NCI-H1417 (cell line): ENCODE data around the gene ARF1.

Experiments
- DNase-seq, 3 experiments: peaks; one replicate each; lab custom pipeline; 2025; lab: John Stamatoyannopoulos, UW

Gene ARF1

DNA sequence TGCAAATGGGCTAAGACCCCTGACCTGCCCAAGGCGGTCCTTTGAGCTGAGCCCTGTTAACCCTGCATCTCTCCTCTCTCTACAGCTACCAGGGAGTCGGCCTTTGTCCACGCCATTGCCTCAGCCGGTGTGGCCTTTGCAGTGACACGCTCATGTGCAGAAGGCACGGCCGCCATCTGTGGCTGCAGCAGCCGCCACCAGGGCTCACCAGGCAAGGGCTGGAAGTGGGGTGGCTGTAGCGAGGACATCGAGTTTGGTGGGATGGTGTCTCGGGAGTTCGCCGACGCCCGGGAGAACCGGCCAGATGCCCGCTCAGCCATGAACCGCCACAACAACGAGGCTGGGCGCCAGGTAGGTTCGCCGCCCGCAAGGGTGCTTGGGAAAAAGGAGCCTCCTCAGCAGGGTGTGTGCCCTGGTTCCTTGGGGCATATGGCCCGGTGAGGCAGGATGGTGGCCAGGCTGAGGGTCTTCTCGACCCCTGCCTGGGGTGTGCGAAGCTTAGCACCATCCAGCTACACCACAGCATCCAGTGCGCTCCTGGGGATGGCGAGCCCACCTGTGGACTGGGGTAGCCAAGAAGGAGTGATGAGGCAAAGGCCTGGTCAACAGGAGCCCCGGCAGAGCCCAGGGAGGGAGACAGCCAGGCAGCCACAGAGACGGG is 31.8 kb upstream of the ARF1 start:
- no peak for DNase-seq

DNA sequence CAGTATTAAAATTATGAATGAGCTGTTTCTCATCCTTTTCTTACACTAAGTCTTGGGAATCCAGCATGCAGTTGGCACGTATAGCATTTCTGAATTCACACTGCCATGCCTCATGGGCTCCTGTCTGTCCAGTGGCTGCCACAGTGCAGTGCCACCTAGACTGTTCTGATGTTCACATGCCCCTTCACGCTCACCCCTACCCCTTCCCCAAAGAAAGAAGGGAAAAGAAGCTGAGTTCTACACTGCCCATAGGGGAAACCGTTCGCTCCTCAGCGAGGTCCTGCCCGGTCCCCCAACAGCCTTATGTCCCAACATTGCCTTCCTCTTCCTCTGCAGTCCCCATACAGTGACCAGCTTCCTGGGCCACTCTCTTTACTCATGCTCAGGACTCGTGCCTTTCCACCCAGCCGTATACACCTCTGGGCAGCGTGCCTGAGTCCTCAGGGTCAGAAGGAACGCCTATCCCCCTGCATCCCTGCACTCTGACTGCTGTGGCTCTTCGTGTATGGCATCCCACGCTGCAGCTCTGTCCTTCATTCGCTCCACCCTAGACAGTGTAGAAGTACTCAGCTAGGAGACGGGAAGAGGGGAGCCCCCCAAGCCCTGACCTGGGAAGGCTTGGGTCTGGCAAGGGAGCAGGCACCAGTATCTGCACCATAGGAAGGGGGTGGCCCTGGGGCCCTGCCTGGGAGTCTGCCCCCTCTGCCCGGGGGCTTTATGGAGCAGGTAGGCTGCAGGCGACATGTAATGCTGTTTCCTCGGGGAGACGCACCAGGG is 24.1 kb upstream of the ARF1 start:
- no peak for DNase-seq

GRCh38 chr1:228058949-228059633 is 23.4 kb upstream of the ARF1 start:
- peak in 1 of 3 experiments; percentile 69 for DNase-seq

GRCh38 chr1:228059634-228060457 is 22.7 kb upstream of the ARF1 start:
- peak in 2 of 3 experiments; percentile 9 to 86 for DNase-seq

- no peak for DNase-seq
Measured at GRCh38 chr1:228060458-228061190, 21.9 kb upstream of the ARF1 start.

GRCh38 chr1:228061411-228062084 is 21.0 kb upstream of the ARF1 start:
- no peak for DNase-seq

GRCh38 chr1:228062085-228062791 is 20.3 kb upstream of the ARF1 start:
- DNase-seq, result no peak

DNA sequence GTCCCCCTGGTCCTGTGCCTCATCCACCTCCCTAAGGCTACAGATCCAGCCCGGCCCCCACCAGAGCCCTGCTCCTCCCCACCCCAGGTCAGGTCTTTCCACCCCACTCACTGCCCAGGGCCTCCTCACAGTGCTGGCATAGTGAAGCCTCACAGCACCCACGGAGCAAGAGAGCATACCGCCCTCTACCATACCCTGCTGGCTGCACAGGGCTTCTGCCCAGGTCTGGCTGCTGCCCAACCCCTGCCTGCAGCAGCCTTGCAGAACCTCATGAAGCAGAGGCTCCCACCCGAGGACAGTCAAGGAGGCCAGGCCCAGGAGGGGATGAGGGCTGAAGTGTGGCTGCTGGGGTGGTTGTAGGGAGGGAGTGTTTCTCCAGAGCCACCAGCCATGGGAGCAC is 19.7 kb upstream of the ARF1 start:
- no peak for DNase-seq

GRCh38 chr1:228063251-228064191 is 19.0 kb upstream of the ARF1 start:
- no peak for DNase-seq

DNA sequence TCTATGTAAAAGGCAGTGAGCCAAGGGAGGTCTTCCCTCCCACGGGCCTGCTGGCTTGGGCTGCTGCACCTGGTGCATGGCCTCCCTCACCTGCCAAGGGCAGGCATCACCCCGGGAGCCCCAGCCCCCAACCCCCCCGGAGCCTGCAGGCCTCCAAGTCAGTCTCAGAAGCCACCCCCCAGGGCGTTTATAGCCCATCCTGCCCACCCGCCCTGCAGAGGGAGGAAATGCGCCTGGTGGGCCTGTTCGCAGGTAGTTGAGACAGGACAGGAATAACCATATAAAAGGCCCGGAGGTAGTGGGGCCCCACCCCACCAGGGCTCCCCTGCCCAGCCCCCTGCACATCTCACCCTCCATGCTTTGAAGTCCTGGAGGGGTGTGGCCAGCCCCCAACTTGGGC is 18.2 kb upstream of the ARF1 start:
- DNase-seq, result no peak

DNA sequence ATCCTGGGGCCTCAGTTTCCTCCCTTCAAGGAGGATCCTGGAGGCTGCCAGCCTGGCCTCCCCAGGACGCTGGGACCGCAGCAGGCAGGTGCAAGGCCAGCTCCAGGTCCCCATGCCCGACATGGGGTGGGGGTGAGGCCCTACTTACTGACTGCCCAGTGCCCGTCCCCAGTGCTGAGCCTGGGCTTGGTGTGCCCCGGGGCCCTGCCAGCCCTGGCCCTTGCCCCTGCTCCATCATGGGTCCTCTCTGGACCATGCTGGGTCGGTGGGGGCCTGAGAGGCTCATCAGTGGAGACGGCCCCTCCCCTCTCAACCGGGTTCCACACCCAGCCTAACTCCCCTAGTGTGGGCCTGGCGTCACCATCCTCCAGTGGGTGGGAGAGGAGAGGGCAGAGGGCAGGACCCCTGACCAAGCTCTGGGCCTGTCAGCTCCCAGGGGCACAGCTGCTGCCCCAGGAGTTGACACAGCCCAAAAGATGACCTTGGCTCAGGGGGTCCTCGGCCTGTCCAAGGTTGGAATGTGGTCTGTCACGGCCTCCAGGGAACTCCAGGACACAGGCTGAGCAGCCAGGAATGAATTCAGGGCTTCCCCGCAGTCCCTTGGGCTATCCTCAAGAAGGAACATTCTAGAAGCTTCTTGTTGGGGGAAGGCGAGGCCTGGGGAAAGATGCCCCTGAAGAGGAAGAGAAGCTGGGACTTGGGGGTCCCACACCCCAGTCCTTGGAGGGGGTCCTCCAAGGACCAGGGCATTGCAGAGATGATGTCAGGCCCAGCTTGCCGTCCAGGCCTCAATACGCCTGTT is 17.6 kb upstream of the ARF1 start:
- no peak for DNase-seq

DNA sequence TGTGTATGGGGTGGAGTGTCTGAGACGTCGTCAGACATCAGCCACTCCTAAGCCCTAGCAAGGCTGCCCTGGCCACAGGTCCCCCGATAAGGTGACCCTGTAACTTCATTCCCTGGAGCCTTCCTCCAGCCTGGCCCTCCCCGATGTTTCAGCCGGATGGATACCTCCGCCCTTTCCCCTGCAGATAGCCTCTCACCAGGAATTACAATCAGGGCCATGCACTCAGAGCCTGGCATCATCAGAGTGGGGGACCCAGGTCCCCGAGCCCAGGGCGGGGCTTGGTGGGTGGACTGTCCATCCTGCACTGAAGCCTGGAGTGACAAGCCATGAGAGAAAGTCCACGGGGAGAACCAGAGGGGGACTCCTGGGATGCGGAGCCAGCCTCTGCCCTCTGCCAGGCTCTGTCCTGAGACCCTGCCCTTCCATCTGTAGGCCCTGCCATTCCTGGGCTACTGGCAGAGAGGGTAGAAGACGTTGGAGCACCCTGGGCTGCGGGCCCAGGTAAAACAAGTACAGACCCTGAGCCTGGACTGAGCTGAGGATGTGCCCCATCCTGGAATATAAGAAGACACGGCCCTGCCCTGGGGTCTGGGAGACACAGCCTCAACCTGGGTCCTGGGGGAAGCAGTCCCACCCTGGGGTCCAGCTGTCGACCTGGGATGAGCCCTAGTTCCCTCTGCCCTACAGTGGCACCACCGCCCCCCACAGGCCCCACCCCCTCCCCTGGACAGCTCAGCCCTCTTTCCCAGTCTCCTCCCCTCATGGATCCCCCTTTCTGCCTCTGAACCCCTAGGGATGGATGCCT is 16.8 kb upstream of the ARF1 start:
- DNase-seq, result no peak

GRCh38 chr1:228066416-228066815 is 16.1 kb upstream of the ARF1 start:
- peak in 2 of 3 experiments; percentile 5 to 31 for DNase-seq

GRCh38 chr1:228066891-228067654 is 15.4 kb upstream of the ARF1 start:
- no peak for DNase-seq

DNA sequence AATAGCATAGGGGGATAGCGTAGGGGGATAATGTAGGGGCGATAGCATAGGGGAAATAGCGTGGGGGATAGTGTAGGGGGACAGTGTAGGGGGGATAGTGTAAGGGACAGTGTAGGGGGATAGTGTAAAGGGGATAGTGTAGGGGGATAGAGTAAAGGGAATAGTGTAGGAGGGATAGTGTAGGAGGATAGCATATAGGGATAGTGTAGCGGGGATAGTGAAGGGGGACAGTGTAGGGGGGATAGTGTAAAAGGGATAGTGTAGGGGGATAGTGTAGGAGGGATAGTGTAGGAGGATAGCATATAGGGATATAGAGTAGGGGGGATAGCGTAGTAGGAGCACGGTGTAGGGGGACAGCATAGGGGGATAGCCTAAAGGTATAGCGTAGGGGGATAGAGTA is 14.1 kb upstream of the ARF1 start:
- DNase-seq, result no peak

GRCh38 chr1:228070173-228070572 is 12.3 kb upstream of the ARF1 start:
- DNase-seq, result no peak

DNA sequence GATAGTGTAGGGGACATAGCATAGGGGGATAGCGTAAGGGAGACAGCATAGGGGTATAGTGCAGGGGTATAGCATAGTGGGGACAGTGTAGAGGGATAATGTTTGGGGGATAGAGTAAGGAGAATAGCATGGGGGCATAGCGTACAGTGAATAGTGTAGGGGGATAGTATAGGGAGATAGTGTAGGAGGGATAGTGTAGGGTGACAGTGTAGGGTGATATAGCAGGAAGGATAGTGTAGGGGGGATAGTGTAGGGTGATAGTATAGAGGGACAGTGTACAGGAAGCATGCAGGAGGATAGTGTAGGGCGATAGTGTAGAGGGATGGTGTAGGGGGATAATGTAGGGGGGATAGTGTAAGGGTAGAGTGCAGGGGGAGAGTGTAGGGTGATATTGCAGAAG is 11.7 kb upstream of the ARF1 start:
- no peak for DNase-seq
